ENCODE data around the gene CELF2.

DNA sequence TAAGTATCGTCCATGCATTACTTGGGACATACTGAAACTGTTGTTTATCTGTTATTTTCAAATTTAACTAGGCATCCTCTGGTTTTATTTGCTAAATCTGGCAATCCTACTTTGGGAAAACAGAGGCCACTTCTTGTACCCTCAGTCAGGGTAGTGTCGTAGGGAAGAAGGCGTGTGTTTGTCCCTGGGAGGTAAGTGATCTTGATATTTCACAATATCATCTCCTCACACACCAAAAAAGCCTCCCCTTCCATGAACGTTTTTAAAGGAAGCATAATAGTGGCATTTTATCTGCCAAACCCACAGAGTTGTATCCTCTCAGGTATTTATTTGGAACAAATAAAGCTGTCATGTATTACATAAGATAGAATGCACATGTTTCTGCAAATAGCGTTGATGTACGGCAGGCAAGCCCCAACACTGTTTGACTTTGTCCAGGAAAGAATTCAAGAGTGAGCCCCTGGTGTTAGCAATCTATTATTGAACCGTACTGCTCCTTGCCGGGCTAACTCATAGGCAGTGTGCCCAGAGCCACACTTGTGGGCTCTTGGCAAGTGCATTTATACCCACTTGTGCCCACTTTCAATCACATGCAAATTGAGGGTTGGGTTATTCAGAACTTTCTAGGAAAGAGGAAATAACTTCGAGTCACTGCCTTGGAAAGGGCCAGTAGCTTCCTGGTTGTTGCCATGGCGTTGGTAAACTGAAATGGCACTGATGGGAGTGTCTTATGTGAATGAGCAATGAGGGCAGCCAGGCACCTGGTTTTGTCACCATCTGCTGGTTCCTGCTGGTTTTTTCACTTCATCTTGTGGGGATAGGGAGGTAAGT, 327.8 kb downstream of the CELF2 start:
- TF ChIP-seq, protein P1, sequence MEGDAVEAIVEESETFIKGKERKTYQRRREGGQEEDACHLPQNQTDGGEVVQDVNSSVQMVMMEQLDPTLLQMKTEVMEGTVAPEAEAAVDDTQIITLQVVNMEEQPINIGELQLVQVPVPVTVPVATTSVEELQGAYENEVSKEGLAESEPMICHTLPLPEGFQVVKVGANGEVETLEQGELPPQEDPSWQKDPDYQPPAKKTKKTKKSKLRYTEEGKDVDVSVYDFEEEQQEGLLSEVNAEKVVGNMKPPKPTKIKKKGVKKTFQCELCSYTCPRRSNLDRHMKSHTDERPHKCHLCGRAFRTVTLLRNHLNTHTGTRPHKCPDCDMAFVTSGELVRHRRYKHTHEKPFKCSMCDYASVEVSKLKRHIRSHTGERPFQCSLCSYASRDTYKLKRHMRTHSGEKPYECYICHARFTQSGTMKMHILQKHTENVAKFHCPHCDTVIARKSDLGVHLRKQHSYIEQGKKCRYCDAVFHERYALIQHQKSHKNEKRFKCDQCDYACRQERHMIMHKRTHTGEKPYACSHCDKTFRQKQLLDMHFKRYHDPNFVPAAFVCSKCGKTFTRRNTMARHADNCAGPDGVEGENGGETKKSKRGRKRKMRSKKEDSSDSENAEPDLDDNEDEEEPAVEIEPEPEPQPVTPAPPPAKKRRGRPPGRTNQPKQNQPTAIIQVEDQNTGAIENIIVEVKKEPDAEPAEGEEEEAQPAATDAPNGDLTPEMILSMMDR (IDR thresholded peaks at IDR 0.05) = no peak
- no peak for TF ChIP-seq POLR2A (IDR thresholded peaks at IDR 0.05)

All from body of pancreas (tissue), 4 donors.